Measurements from ENCODE around the gene TAAR2. TPM values are rescaled to one million over a fixed set of nuclear protein-coding genes. Genes with fewer than 3 reads are reported as not detected.

Gene TAAR2
- total and polyA plus RNA-seq, 2 of the 8 experiments (the other 6 are each of a cell fraction or from before 2014, with no cell fraction given): not detected

- Histone ChIP-seq H4K5ac (ENCODE audit: insufficient read length, low read depth, low read length) (no peak overlapping the region), H3K4me1 (replicated peaks in 1 of 4; ENCODE audit: control insufficient read depth in 3 of 4, insufficient read depth in 4 of 4, low read length in 3 of 4) (no peaks in the 10 kb centered on the region), H3K79me1 (ENCODE audit: low read depth, low read length) (no peaks in the 10 kb centered on the region), H3K9me3 (ENCODE audit: insufficient read depth in 2 of 2, low read depth in 1 of 2, low read length in 1 of 2) (no peaks in the 10 kb centered on the region), H3K79me2 (ENCODE audit: control insufficient read depth in 1 of 2, insufficient read depth in 2 of 2, low read length in 2 of 2) (no peaks in the 10 kb centered on the region), H2AK5ac (ENCODE audit: low read depth, low read length) (no peak overlapping the region), H4K20me1 (replicated peaks in 1 of 2; ENCODE audit: control insufficient read depth in 1 of 2, insufficient read depth in 2 of 2, low read length in 2 of 2) (no peaks in the 10 kb centered on the region), H3K18ac (ENCODE audit: extremely low read depth, low read length) (no peak overlapping the region), H3K9ac (replicated peaks in 1 of 4; ENCODE audit: extremely low read depth in 1 of 4, low read depth in 3 of 4, low read length in 3 of 4) (no peak overlapping the region), H3K36me3 (ENCODE audit: control insufficient read depth in 2 of 4, insufficient read depth in 4 of 4, low read length in 3 of 4) (no peaks in the 10 kb centered on the region), H3K27ac (ENCODE audit: low read depth, low read length) (no peak overlapping the region), H3K23me2 (ENCODE audit: low read depth, low read length) (peaks cover 3% of the 10 kb centered on the region; the same call in 1 of the 2 replicates), H3K4ac (replicated peaks; ENCODE audit: insufficient read length, low read depth, low read length) (no peak overlapping the region), H2BK12ac (ENCODE audit: low read depth, low read length) (no peak overlapping the region), H4K91ac (replicated peaks; ENCODE audit: insufficient read length, low read length) (no peak overlapping the region), H3K23ac (ENCODE audit: insufficient read length) (no peak overlapping the region), H3K27me3 (replicated peaks in 1 of 4; ENCODE audit: control insufficient read depth in 3 of 4, extremely low read depth in 1 of 4, insufficient read depth in 3 of 4, low read length in 3 of 4) (no peaks in the 10 kb centered on the region), H2BK20ac (ENCODE audit: low read length) (no peak overlapping the region), H3K14ac (ENCODE audit: insufficient read length) (no peak overlapping the region), H2BK15ac (ENCODE audit: low read length) (no peak overlapping the region), H3K4me2 (ENCODE audit: insufficient read depth in 1 of 2, low read depth in 2 of 2, low read length in 2 of 2) (no peak overlapping the region), H2BK120ac (replicated peaks; ENCODE audit: low read depth, low read length) (no peak overlapping the region), H3K56ac (replicated peaks; ENCODE audit: insufficient read length, low read depth, low read length) (no peak overlapping the region), H4K8ac (ENCODE audit: extremely low read depth, insufficient read depth, low read length) (no peak overlapping the region), H3K4me3 (ENCODE audit: extremely low read depth in 1 of 4, insufficient read depth in 2 of 4, low read depth in 3 of 4, low read length in 4 of 4) (no peak overlapping the region), H2BK5ac (ENCODE audit: low read depth, low read length) (no peak overlapping the region), H2AFZ (ENCODE audit: low read length) (no peak overlapping the region)
- ChIA-PET CTCF (ENCODE audit: partially characterized antibody) (interaction anchor here (0.5 to 2.3 kb wide), 7 partner anchors 9 to 157 kb away, joined by 3 to 10 read pairs (median 5); no protein-coding TSS in a partner anchor), POLR2A (ENCODE audit: partially characterized antibody) (no interaction called here)
- 85% methylated on average over 6 of the region's 6 CpGs; no CpG with 5 or more reads in 1 of the 2 experiments for WGBS, 2 experiments (ENCODE audit: extremely low coverage in 1 of 2, insufficient coverage in 1 of 2, insufficient read length in 1 of 2, insufficient replicate concordance in 2 of 2, low coverage in 1 of 2, low lambda C conversion rate in 2 of 2, missing lambda C conversion rate in 1 of 2)
- no peak for DNase-seq (ENCODE audit: low read depth in 1 of 2, low spot score in 2 of 2)
- FAIRE-seq: no peak
- TF ChIP-seq CEBPB (IDR thresholded peaks at IDR 0.05; ENCODE audit: low read depth, low read length) (no peak), CREB1 (IDR thresholded peaks at IDR 0.05) (no peak), RBBP5 (IDR thresholded peaks at IDR 0.05; ENCODE audit: borderline replicate concordance, low read depth, low read length) (no peak), RAD21 (IDR thresholded peaks at IDR 0.05 in 1 of 2, conservative IDR thresholded peaks at IDR 0.05 in 1 of 2; ENCODE audit: low read depth in 2 of 2, low read length in 2 of 2) (no peak), KDM4A (IDR thresholded peaks at IDR 0.05; ENCODE audit: low read depth, low read length, severe bottlenecking) (no peak), BACH1 (IDR thresholded peaks at IDR 0.05; ENCODE audit: low read length) (no peak), TAF1 (IDR thresholded peaks at IDR 0.05; ENCODE audit: low read depth, low read length) (no peak), MAFK (IDR thresholded peaks at IDR 0.05; ENCODE audit: low read depth, low read length) (no peak), HDAC2 (IDR thresholded peaks at IDR 0.05; ENCODE audit: borderline replicate concordance in 1 of 2, low read depth in 2 of 2, low read length in 2 of 2) (no peak), KDM5A (IDR thresholded peaks at IDR 0.05; ENCODE audit: low read length) (no peak), BRCA1 (IDR thresholded peaks at IDR 0.05; ENCODE audit: low read depth, low read length) (no peak), TCF12 (IDR thresholded peaks at IDR 0.05; ENCODE audit: low read depth, low read length) (no peak), SUZ12 (IDR thresholded peaks at IDR 0.05; ENCODE audit: low read length) (no peak), RXRA (IDR thresholded peaks at IDR 0.05; ENCODE audit: insufficient read depth, low read depth, low read length) (no peak), RNF2 (IDR thresholded peaks at IDR 0.05; ENCODE audit: borderline replicate concordance, low read depth, low read length, missing control alignments, poor library complexity, severe bottlenecking) (no peak)
These were observed 27.9 kb downstream of the TAAR2 start for GRCh38 chr6:132596201-132596600.
